Astrocyte (in vitro differentiated cells and primary cell): Measurements from ENCODE around the gene MBD5. TPM values are rescaled to one million over a fixed set of nuclear protein-coding genes. Genes with fewer than 3 reads are reported as not detected.
A peak's percentile ranks its signal among the peaks of the same experiment; 100 is the strongest.

Experiments used
- DNase-seq: peaks from one replicate; pipeline ENCODE4 v3.0.0-alpha.2; 2010; ENCODE audit warnings: low read depth
- FAIRE-seq: peaks from 2 replicates; lab custom pipeline; 2011; peaks lifted over from hg19 to GRCh38; lab: Jason Lieb, UNC
- H2AFZ ChIP-seq: 2 replicates; pipeline ENCODE4 v1.6.0; 2012; ENCODE audit warnings: low read depth, low read length, inconsistent platforms
- H3K27ac ChIP-seq: 2 replicates; pipeline ENCODE4 v1.5.1; 2011; ENCODE audit warnings: low read depth, low read length, inconsistent platforms
- H3K27me3 ChIP-seq: 2 replicates; pipeline ENCODE4 v1.6.0; 2011; ENCODE audit warnings: low read length, inconsistent platforms; ENCODE audit not compliant: insufficient read depth
- H3K36me3 ChIP-seq: 2 replicates; pipeline ENCODE4 v1.5.1; 2011; ENCODE audit warnings: low read length, inconsistent platforms; ENCODE audit not compliant: insufficient read depth
- H3K4me1 ChIP-seq: 2 replicates; pipeline ENCODE4 v1.5.1; 2011; ENCODE audit warnings: low read length, inconsistent platforms; ENCODE audit not compliant: insufficient read depth
- H3K4me2 ChIP-seq: 2 replicates; pipeline ENCODE4 v1.6.0; 2012; ENCODE audit warnings: low read length, inconsistent platforms
- H3K4me3 ChIP-seq: 2 replicates; pipeline ENCODE4 v1.5.1; 2011; ENCODE audit warnings: low read depth, mild to moderate bottlenecking, low read length, inconsistent platforms; ENCODE audit not compliant: insufficient read depth
- H3K79me2 ChIP-seq: 2 replicates; pipeline ENCODE4 v1.6.0; 2012; ENCODE audit warnings: mild to moderate bottlenecking, low read length, inconsistent platforms; ENCODE audit not compliant: insufficient read depth
- H3K9ac ChIP-seq: 2 replicates; pipeline ENCODE4 v1.6.0; 2012; ENCODE audit warnings: mild to moderate bottlenecking, low read length, inconsistent platforms
- H3K9me3 ChIP-seq: 2 replicates; pipeline ENCODE4 v1.5.1; 2012; ENCODE audit warnings: low read depth, mild to moderate bottlenecking, low read length, inconsistent platforms; ENCODE audit not compliant: insufficient read depth
- H4K20me1 ChIP-seq: 2 replicates; pipeline ENCODE4 v1.6.0; 2012; ENCODE audit warnings: low read length, inconsistent platforms; ENCODE audit not compliant: insufficient read depth
- H3K27ac Mint-ChIP-seq: one replicate; pipeline ENCODE4 v1.8.0; 2021; ENCODE audit warnings: mild to moderate bottlenecking, mixed read lengths; ENCODE audit not compliant: unreplicated experiment
- H3K27me3 Mint-ChIP-seq: one replicate; pipeline ENCODE4 v1.8.0; 2021; ENCODE audit warnings: low read depth, mixed read lengths; ENCODE audit not compliant: unreplicated experiment
- H3K36me3 Mint-ChIP-seq: one replicate; pipeline ENCODE4 v1.8.0; 2021; ENCODE audit warnings: low read depth, mixed read lengths; ENCODE audit not compliant: unreplicated experiment
- H3K4me1 Mint-ChIP-seq: one replicate; pipeline ENCODE4 v1.8.0; 2021; ENCODE audit warnings: low read depth, mixed read lengths; ENCODE audit not compliant: unreplicated experiment
- H3K4me3 Mint-ChIP-seq: one replicate; pipeline ENCODE4 v1.8.0; 2021; ENCODE audit warnings: mild to moderate bottlenecking, moderate library complexity, mixed read lengths; ENCODE audit not compliant: unreplicated experiment
- H3K9me3 Mint-ChIP-seq: one replicate; pipeline ENCODE4 v1.8.0; 2021; ENCODE audit warnings: mild to moderate bottlenecking, mixed read lengths; ENCODE audit not compliant: unreplicated experiment
- CTCF ChIP-seq: IDR thresholded peaks from 2 replicates; pipeline ENCODE4 v1.5.1; 2011; ENCODE audit warnings: low read depth, mild to moderate bottlenecking, inconsistent platforms, low read length, moderate library complexity; ENCODE audit not compliant: insufficient read depth
- EZH2 ChIP-seq: IDR thresholded peaks from 2 replicates; pipeline ENCODE4 v1.6.1; 2012; ENCODE audit warnings: mild to moderate bottlenecking, low read length, inconsistent platforms; ENCODE audit not compliant: insufficient read depth
- total RNA-seq: library from RNA; stranded (reverse); gene quantifications from 2 replicates; pipeline ENCODE4 v1.2.1, GENCODE V29; 2021

Gene MBD5
- total RNA-seq, 1 donor from 2014 or later = 53.6 TPM

- H3K79me2 ChIP-seq = peaks cover 51% of the 10 kb centered on the region
- TF ChIP-seq EZH2 (no peak), CTCF (no peak)
- H3K9me3 Mint-ChIP-seq = no peaks in the 10 kb centered on the region
Observed at GRCh38 chr2:148032215-148032614, 11.3 kb downstream of the MBD5 start.

GRCh38 chr2:148039783-148040182 is 18.9 kb downstream of the MBD5 start:
- Histone ChIP-seq H3K27me3 (no peaks in the 10 kb centered on the region), H3K36me3 (no peaks in the 10 kb centered on the region), H3K4me1 (no peaks in the 10 kb centered on the region), H2AFZ (no peak overlapping the region), H3K27ac (no peak overlapping the region), H3K4me3 (no peak overlapping the region), H3K4me2 (no peak overlapping the region), H3K9ac (no peak overlapping the region), H3K79me2 (peaks cover 8% of the 10 kb centered on the region), H3K9me3 (no peaks in the 10 kb centered on the region), H4K20me1 (peaks cover 20% of the 10 kb centered on the region)
- TF ChIP-seq EZH2 (no peak), CTCF (no peak)
- no peak overlapping the region for H3K27ac Mint-ChIP-seq
- no peaks in the 10 kb centered on the region for H3K9me3 Mint-ChIP-seq
- H3K4me3 Mint-ChIP-seq = no peak overlapping the region
- H3K4me1 Mint-ChIP-seq = peaks cover 1% of the 10 kb centered on the region
- peaks cover 9% of the 10 kb centered on the region for H3K36me3 Mint-ChIP-seq
- no peaks in the 10 kb centered on the region for H3K27me3 Mint-ChIP-seq
- DNase-seq = peak; percentile 3
- no peak for FAIRE-seq

More at GRCh38 chr2:148032215-148032614, 11.3 kb downstream of the MBD5 start:
- Histone ChIP-seq H3K4me1 (no peaks in the 10 kb centered on the region), H3K36me3 (no peaks in the 10 kb centered on the region), H3K9me3 (no peaks in the 10 kb centered on the region), H3K27me3 (no peaks in the 10 kb centered on the region), H4K20me1 (peaks cover 8% of the 10 kb centered on the region), H3K9ac (no peak overlapping the region), H3K4me3 (no peak overlapping the region), H3K27ac (no peak overlapping the region), H2AFZ (no peak overlapping the region), H3K4me2 (no peak overlapping the region)
- FAIRE-seq (no peak), DNase-seq (no peak)
- Mint-ChIP-seq H3K27me3 (no peaks in the 10 kb centered on the region), H3K4me1 (peaks cover 2% of the 10 kb centered on the region), H3K36me3 (peaks cover 3% of the 10 kb centered on the region), H3K27ac (no peak overlapping the region), H3K4me3 (no peak overlapping the region)

- peaks cover 9% of the 10 kb centered on the region for H3K36me3 Mint-ChIP-seq
- H3K27me3 ChIP-seq = no peaks in the 10 kb centered on the region
- no peak overlapping the region for H2AFZ ChIP-seq
- H3K79me2 ChIP-seq = peaks cover 5% of the 10 kb centered on the region
- H3K9me3 Mint-ChIP-seq = no peaks in the 10 kb centered on the region
- H3K4me1 ChIP-seq = no peaks in the 10 kb centered on the region
- peaks cover 1% of the 10 kb centered on the region for H3K4me1 Mint-ChIP-seq
- H3K27ac ChIP-seq = no peak overlapping the region
- H3K27me3 Mint-ChIP-seq = no peaks in the 10 kb centered on the region
- H4K20me1 ChIP-seq = peaks cover 12% of the 10 kb centered on the region
- no peak overlapping the region for H3K4me3 ChIP-seq
- TF ChIP-seq CTCF = no peak
- TF ChIP-seq EZH2 = no peak
- no peaks in the 10 kb centered on the region for H3K9me3 ChIP-seq
- H3K36me3 ChIP-seq = no peaks in the 10 kb centered on the region
- H3K4me3 Mint-ChIP-seq = no peak overlapping the region
- DNase-seq (no peak), FAIRE-seq (no peak)
- H3K27ac Mint-ChIP-seq = no peak overlapping the region
- H3K9ac ChIP-seq = no peak overlapping the region
- H3K4me2 ChIP-seq = no peak overlapping the region
Observed at GRCh38 chr2:148042219-148042618, 21.3 kb downstream of the MBD5 start.
